Erythroblast (primary cell): Measurements from ENCODE around the gene POLL.

ENCODE experiments used
- GATA1 ChIP-seq: IDR thresholded peaks from 2 replicates; pipeline ENCODE4 v1.6.1; 2011; ENCODE audit warnings: low read depth, mild to moderate bottlenecking, control low read depth, low read length, moderate library complexity
- POLR2A ChIP-seq: IDR thresholded peaks from 2 replicates; pipeline ENCODE4 v1.6.1; 2011; ENCODE audit warnings: mild to moderate bottlenecking, low read length

GRCh38 chr10:101597091-101597900 is 9.2 kb upstream of the POLL start:
- no peak for TF ChIP-seq POLR2A
- no peak for TF ChIP-seq GATA1
